Body of pancreas (tissue), 4 donors: Measurements from ENCODE around the gene KLHL26. TPM values are rescaled to one million over a fixed set of nuclear protein-coding genes. Genes with fewer than 3 reads are reported as not detected.

Source experiments
- ATAC-seq: fragments of 150-250 bp; one replicate; pipeline ENCODE4 v1.9.1; 2016
- DNase-seq, 4 donors: peaks; one replicate each; pipeline ENCODE4 v3.0.0-alpha.2; 2019
- H3K27ac ChIP-seq, 4 donors: fragments of 200-600 bp; sonication (generic); 1 replicate in 3 of 4; 2 replicates in 1 of 4; pipeline versions ENCODE4 v1.5.1 to v1.6.1; 2016 to 2019; ENCODE audit warnings: mild to moderate bottlenecking in 1 of 4, mixed read lengths in 1 of 4, moderate library complexity in 1 of 4
- H3K27me3 ChIP-seq, 2 donors: fragments of 200-600 bp; sonication (generic); one replicate each; pipeline ENCODE4 v1.6.0; 2016; ENCODE audit warnings: mild to moderate bottlenecking in 1 of 2
- H3K36me3 ChIP-seq, 2 donors: fragments of 200-600 bp; sonication (generic); replicated peaks in 1 of 2; 2 replicates each; pipeline ENCODE4 v1.5.1; 2016; ENCODE audit warnings: low read depth in 2 of 2; ENCODE audit not compliant: insufficient read depth in 1 of 2
- H3K4me1 ChIP-seq: fragments of 200-600 bp; sonication (generic); one replicate; pipeline ENCODE4 v1.6.0; 2016
- H3K4me3 ChIP-seq, 2 donors: fragments of 200-600 bp; sonication (generic); 1 replicate in 1 of 2; 2 replicates in 1 of 2; pipeline ENCODE4 v1.5.1; 2016 to 2019
- H3K9me3 ChIP-seq, 3 donors: fragments of 200-600 bp; sonication (generic); 1 replicate in 2 of 3; 2 replicates in 1 of 3; pipeline ENCODE4 v1.5.1; 2016
- CTCF ChIP-seq, 7 experiments: fragments of 450-650 bp in 4 of 7; fragments of 200-600 bp in 3 of 7; sonication (generic) in 3 of 7; IDR thresholded peaks; one replicate each; pipeline ENCODE4 v1.5.1; 2016 to 2019; ENCODE audit warnings: antibody characterized with exemption in 7 of 7
- POLR2A ChIP-seq, 3 donors: fragments of 450-650 bp; IDR thresholded peaks; one replicate each; pipeline ENCODE4 v1.6.1; 2016; ENCODE audit warnings: antibody characterized with exemption in 3 of 3, mild to moderate bottlenecking in 2 of 3
- WGBS, 2 donors: methylation state at CpG; one replicate each; pipeline ENCODE4 v1.1.5; 2017; 5-methylcytosine and 5-hydroxymethylcytosine counted together
- intact Hi-C: fragments of 100-400 bp; cut with DNase I; formaldehyde crosslinking; loops from one replicate; pipeline ENCODE4 v1.15.1; 2023
- total RNA-seq, 2 donors: library from RNA; depleted of rRNA; stranded (reverse); fragments of >200 nt; gene quantifications; one replicate each; pipeline ENCODE4 v1.1.0, GENCODE V29; 2016

The KLHL26 gene
- total RNA-seq, 2 donors from 2014 or later: 3.6 to 8.9 TPM

- H3K27ac ChIP-seq: no peak overlapping the region
- DNase-seq: no peak
- H3K9me3 ChIP-seq: no peaks in the 10 kb centered on the region
- H3K27me3 ChIP-seq: peaks cover 0 to 38% of the 10 kb centered on the region in 2 donors
- WGBS, 2 donors: 4% methylated on average over 62 of the region's 65 CpGs; no CpG with 5 or more reads in 1 of the 2 donors
- no peaks in the 10 kb centered on the region for H3K36me3 ChIP-seq
- no peak for ATAC-seq
- intact Hi-C loops: no loop called here
- no peak overlapping the region for H3K4me3 ChIP-seq
- H3K4me1 ChIP-seq: peaks cover 21% of the 10 kb centered on the region
- TF ChIP-seq CTCF (IDR thresholded peaks at IDR 0.05): no peak
- TF ChIP-seq POLR2A (IDR thresholded peaks at IDR 0.05): no peak
Observed at GRCh38 chr19:18605546-18606280, 31.1 kb upstream of the KLHL26 start.

- H3K4me3 ChIP-seq: no peak within 1 kb of the TSS
Observed at GRCh38 chr19:18606281-18607225, 30.3 kb upstream of the KLHL26 start, which contains the start of gene CRLF1. CRLF1 (minus strand) TSS chr19:18606799; CDS start chr19:18606656, 143 bp downstream.

GRCh38 chr19:18607226-18608101 is 29.4 kb upstream of the KLHL26 start:
- ATAC-seq: no peak
- DNase-seq: no peak
- TF ChIP-seq POLR2A (IDR thresholded peaks at IDR 0.05): no peak
- no peak for TF ChIP-seq CTCF (IDR thresholded peaks at IDR 0.05)
- Histone ChIP-seq H3K27ac (no peak overlapping the region), H3K9me3 (no peaks in the 10 kb centered on the region), H3K27me3 (peaks cover 0 to 54% of the 10 kb centered on the region in 2 donors), H3K4me1 (peaks cover 36% of the 10 kb centered on the region), H3K4me3 (no peak overlapping the region), H3K36me3 (no peaks in the 10 kb centered on the region)
- 2% methylated on average over 24 to 65 of the region's 68 CpGs for WGBS, 2 donors
- intact Hi-C loops: no loop called here

More at GRCh38 chr19:18606281-18607225, 30.3 kb upstream of the KLHL26 start, which contains the start of gene CRLF1:
- intact Hi-C loops: no loop called here
- Histone ChIP-seq H3K27ac (no peak within 1 kb of the TSS), H3K27me3 (peaks cover 0 to 45% of the 10 kb centered on the region in 2 donors), H3K4me1 (peaks cover 27% of the 10 kb centered on the region), H3K36me3 (no peaks in the 10 kb centered on the region), H3K9me3 (no peaks in the 10 kb centered on the region)
- TF ChIP-seq POLR2A (IDR thresholded peaks at IDR 0.05) (no peak), CTCF (IDR thresholded peaks at IDR 0.05) (no peak)
- DNase-seq (no peak), ATAC-seq (peak; percentile 30)
- 0 to 1% methylated on average over 3 to 66 of the region's 116 CpGs for WGBS, 2 donors

GRCh38 chr19:18608102-18608804 is 28.6 kb upstream of the KLHL26 start:
- intact Hi-C loops: no loop called here
- H3K9me3 ChIP-seq: no peaks in the 10 kb centered on the region
- TF ChIP-seq POLR2A (IDR thresholded peaks at IDR 0.05) (no peak), CTCF (IDR thresholded peaks at IDR 0.05) (no peak)
- H3K36me3 ChIP-seq: no peaks in the 10 kb centered on the region
- peaks cover 44% of the 10 kb centered on the region for H3K4me1 ChIP-seq
- WGBS, 2 donors: 34 to 37% methylated on average over 5 of the region's 5 CpGs
- DNase-seq (no peak), ATAC-seq (no peak)
- no peak overlapping the region for H3K4me3 ChIP-seq
- peaks cover 0 to 62% of the 10 kb centered on the region in 2 donors for H3K27me3 ChIP-seq
- no peak overlapping the region for H3K27ac ChIP-seq
